Astrocyte (in vitro differentiated cells and primary cell): ENCODE measurements around the gene CCDC34.

Experiments
- CTCF ChIP-seq: IDR thresholded peaks from 2 replicates; pipeline ENCODE4 v1.5.1; 2011; ENCODE audit warnings: low read depth, mild to moderate bottlenecking, inconsistent platforms, low read length, moderate library complexity; ENCODE audit not compliant: insufficient read depth
- EZH2 ChIP-seq: IDR thresholded peaks from 2 replicates; pipeline ENCODE4 v1.6.1; 2012; ENCODE audit warnings: mild to moderate bottlenecking, low read length, inconsistent platforms; ENCODE audit not compliant: insufficient read depth

- TF ChIP-seq CTCF (no peak), EZH2 (no peak)
These were observed 5.8 kb downstream of the CCDC34 start for GRCh38 chr11:27357250-27357649.
